NB4 (cell line): ENCODE measurements around the gene HSD17B12.

Experiments
- DNase-seq: peaks from one replicate; pipeline ENCODE4 v3.0.0; 2010; ENCODE audit warnings: low read depth
- H3K4me3 ChIP-seq: one replicate; pipeline ENCODE4 v1.5.1; 2011; ENCODE audit warnings: mild to moderate bottlenecking, low read depth, low read length, moderate library complexity
- CTCF ChIP-seq: IDR thresholded peaks from one replicate; pipeline ENCODE4 v1.5.1; 2012; ENCODE audit warnings: low read depth, low read length
- MAX ChIP-seq: IDR thresholded peaks from 2 replicates; pipeline ENCODE4 v1.6.1; 2011; ENCODE audit warnings: low read depth, low read length
- MYC ChIP-seq: IDR thresholded peaks from 2 replicates; pipeline ENCODE4 v1.6.1; 2011; ENCODE audit warnings: low read depth, low read length
- POLR2A ChIP-seq: IDR thresholded peaks from 2 replicates; pipeline ENCODE4 v1.6.1; 2011; ENCODE audit warnings: mild to moderate bottlenecking; ENCODE audit not compliant: insufficient read length; ENCODE audit errors: extremely low read depth

Gene HSD17B12

GRCh38 chr11:43693731-43694130 lies 13.2 kb downstream of the HSD17B12 start:
- no peak overlapping the region for H3K4me3 ChIP-seq
- no peak for TF ChIP-seq MYC
- TF ChIP-seq CTCF = no peak
- no peak for TF ChIP-seq MAX
- no peak for TF ChIP-seq POLR2A
- no peak for DNase-seq

- TF ChIP-seq MAX (no peak), MYC (no peak), CTCF (no peak), POLR2A (no peak)
- no peak overlapping the region for H3K4me3 ChIP-seq
- DNase-seq = no peak
Observed at GRCh38 chr11:43694477-43694876, 13.9 kb downstream of the HSD17B12 start.

- no peak for DNase-seq
- H3K4me3 ChIP-seq = no peak overlapping the region
- TF ChIP-seq CTCF = no peak
- TF ChIP-seq MAX = no peak
- TF ChIP-seq POLR2A = no peak
- no peak for TF ChIP-seq MYC
Observed at GRCh38 chr11:43697679-43698078, 17.1 kb downstream of the HSD17B12 start.

- no peak overlapping the region for H3K4me3 ChIP-seq
- DNase-seq = no peak
- TF ChIP-seq MAX (no peak), CTCF (no peak), MYC (no peak), POLR2A (no peak)
Observed at GRCh38 chr11:43699870-43700269, 19.3 kb downstream of the HSD17B12 start.

- H3K4me3 ChIP-seq = no peak overlapping the region
- DNase-seq = no peak
- TF ChIP-seq POLR2A = no peak
- TF ChIP-seq MYC = no peak
- no peak for TF ChIP-seq CTCF
- no peak for TF ChIP-seq MAX
Observed at GRCh38 chr11:43706631-43707030, 26.1 kb downstream of the HSD17B12 start.

- no peak overlapping the region for H3K4me3 ChIP-seq
- TF ChIP-seq CTCF = no peak
- TF ChIP-seq POLR2A = no peak
- TF ChIP-seq MYC = no peak
- no peak for TF ChIP-seq MAX
- no peak for DNase-seq
Observed at GRCh38 chr11:43708776-43709175, 28.2 kb downstream of the HSD17B12 start.
